ENCODE data around the gene FBXL17.
"Not testable (repeated sequence)": the region's sequence is repeated elsewhere in the genome, so short reads cannot be mapped to it uniquely, and the experiment has no call there.

FBXL17 gene

DNA sequence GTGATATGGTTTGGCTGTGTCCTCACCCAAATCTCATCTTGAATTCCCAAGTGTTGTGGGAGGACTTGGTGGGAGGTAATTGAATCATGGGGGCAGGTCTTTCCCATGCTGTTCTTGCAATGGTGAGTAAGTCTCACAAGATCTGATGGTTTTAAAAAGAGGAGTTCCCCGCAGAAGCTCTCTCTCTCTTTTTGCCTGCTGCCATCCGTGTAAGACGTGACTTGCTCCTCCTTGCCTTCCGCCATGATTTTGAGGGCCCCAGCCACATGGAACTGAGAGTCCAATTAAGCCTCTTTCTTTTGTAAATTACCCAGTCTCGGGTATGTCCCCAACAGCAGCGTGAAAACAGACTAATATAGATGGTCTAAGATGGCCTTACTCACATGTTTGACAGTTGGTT, 210.1 kb downstream of the FBXL17 start:
- in situ Hi-C loops (cut with MboI; ENCODE audit: low sequenced_read_pairs) = no loop called here

GRCh38 chr5:108168915-108169314, 213.0 kb downstream of the FBXL17 start:
- in situ Hi-C loops (cut with MboI; ENCODE audit: low sequenced_read_pairs) = no loop called here

DNA sequence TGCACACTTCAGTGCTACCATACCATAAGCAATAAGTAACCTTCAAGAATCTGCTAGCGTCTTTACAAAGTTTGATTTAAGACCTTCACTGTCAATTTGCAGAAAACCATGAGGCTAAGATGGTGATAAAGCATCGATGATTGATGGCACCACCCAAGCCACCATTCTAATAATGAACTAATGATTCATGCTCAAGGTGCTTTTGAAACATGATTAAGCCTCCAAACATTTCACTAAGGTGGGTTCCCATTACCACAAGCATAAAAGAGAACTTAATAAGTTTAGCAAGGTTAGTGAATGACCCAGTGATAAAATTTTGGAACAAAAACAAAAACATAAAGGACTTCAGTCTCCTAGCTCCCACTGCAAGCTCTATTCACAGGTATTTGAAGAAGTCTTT, 214.7 kb downstream of the FBXL17 start:
- in situ Hi-C loops (cut with MboI; ENCODE audit: low sequenced_read_pairs) = no loop called here

DNA sequence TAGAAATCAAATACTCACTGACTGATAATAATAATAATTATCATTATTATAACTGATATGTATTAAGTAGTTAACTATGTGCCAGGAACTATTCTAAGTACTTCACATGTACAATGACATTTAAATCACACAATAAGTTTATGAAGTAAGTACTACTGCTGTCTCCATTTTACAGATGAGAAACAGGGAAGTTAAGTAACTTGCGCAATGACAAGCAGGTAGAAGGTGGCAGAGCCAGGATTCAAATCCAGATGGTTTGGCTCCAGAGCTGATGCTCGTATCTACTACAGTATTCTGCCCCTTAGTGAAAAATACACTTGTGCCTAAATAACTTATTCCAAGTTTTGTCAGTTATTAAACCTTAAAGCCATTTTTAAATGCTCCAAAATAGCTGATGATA, 217.3 kb downstream of the FBXL17 start:
- in situ Hi-C loops (cut with MboI; ENCODE audit: low sequenced_read_pairs) = no loop called here

DNA sequence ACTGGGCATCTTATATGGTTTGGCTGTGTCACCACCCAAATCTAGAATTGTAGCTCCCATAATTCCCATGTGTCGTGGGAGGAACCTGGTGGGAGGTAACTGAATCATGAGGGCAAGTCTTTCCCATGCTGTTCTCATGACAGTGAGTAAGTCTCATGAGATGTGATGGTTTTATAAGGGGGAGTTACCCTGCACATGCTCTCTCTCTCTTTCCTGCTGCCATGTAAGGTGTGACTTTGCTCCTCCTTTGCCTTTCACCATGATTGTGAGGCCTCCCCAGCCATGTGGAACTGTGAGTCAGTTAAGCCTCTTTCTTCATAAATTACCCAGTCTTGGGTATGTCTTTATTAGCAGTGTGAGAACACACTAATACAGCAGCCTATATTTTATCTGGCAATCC, 229.0 kb downstream of the FBXL17 start:
- in situ Hi-C loops (cut with MboI; ENCODE audit: low sequenced_read_pairs) = not testable (repeated sequence)

DNA sequence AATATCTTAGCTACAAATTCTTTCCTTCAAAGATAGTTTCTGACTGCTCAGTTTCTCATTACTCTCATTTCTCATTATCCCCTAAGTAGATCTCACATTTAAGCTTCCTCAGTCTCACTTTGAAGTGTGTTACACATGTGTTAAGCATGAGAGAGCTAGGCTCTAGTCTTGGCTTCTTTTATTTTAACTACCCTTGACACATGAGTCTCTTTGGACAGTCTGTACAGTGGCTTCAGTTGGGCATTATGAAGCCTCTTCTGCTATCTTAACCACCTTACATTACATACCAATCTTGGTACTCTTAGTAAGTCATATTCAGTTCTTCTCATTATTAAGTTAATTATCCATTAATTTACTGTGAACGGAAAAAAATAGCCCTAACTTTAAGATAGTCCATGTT, 232.5 kb downstream of the FBXL17 start:
- in situ Hi-C loops (cut with MboI; ENCODE audit: low sequenced_read_pairs) = no loop called here

GRCh38 chr5:108148715-108149139, 233.2 kb downstream of the FBXL17 start:
- in situ Hi-C loops (cut with MboI; ENCODE audit: low sequenced_read_pairs) = no loop called here

DNA sequence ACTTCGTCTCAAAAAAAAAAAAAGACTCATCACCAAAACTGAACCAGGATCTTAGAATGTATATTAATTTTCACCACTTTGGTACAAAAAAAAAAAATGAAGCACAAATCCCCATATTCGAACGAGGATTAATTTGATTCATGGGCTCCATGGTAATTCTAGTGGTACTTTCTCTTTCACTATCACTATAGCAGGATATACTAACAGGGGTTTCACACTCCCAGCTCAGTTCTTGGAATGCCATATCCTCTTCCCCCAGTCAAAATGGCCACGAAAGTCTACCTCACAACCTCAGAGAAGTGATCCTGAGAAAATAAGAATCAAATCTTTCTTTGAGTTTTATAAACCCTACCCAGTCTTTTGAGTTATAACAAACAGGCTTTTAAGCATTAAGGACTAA, 235.7 kb downstream of the FBXL17 start:
- in situ Hi-C loops (cut with MboI; ENCODE audit: low sequenced_read_pairs) = no loop called here

DNA sequence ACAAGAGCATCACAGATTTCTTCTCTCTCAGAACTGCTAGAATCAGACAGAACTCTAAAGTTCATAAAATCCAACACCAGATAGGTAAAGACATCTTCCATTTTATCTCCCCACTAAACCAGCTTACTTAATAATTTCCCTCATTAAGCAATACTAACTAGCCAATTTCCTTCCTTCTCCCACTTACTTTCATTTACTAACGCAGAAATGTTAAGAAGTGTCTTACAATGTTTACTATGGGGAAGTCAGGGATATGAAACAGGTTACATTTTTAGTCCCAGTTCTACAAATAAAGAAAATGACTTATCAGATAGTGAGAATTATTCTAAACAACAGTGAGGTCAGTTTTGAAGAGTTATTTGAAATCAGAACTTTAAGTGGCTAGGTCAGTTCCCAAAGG, 236.5 kb downstream of the FBXL17 start:
- in situ Hi-C loops (cut with MboI; ENCODE audit: low sequenced_read_pairs) = no loop called here

- in situ Hi-C loops (cut with MboI; ENCODE audit: low sequenced_read_pairs) = no loop called here
Observed at GRCh38 chr5:108144332-108144731, 237.6 kb downstream of the FBXL17 start.

DNA sequence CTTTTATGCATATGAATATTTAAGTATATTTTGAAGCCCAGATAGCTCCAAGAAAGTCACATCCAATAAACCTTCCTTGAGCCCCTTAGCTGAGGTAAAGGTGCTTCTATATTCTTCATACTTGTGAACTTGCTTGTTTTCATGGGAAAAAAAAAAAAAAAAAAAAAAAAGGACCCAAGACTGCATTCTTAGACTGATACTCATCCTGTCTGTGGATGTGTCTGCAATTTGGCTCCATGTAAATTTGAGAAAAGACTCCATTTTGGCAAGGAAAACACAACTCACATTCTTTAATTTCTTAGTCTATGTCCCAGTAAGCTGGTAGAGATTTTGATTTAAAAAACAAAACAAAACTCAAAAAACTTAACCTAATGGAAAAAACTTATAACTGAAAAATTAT, 238.3 kb downstream of the FBXL17 start:
- in situ Hi-C loops (cut with MboI; ENCODE audit: low sequenced_read_pairs) = no loop called here

GRCh38 chr5:108141676-108142075, 240.2 kb downstream of the FBXL17 start:
- in situ Hi-C loops (cut with MboI; ENCODE audit: low sequenced_read_pairs) = no loop called here

DNA sequence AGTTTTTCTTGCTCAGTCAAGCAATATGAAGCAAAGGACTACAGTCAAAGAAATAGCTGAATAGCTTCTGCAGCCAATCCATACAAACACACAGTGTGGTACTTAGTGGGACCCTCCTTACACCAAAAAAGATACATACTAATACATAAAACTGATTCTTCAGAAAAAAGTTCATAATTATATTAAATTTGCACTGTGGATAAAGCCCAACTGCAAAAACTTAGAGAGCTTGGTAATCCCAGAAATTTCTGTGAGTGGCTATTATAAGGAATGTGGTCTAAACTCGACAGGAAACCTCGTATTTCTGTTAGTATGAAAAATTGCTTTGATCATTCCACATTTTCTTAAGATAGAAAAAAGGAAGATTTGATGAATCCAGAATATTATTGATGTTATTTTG, 245.4 kb downstream of the FBXL17 start:
- in situ Hi-C loops (cut with MboI; ENCODE audit: low sequenced_read_pairs) = no loop called here

DNA sequence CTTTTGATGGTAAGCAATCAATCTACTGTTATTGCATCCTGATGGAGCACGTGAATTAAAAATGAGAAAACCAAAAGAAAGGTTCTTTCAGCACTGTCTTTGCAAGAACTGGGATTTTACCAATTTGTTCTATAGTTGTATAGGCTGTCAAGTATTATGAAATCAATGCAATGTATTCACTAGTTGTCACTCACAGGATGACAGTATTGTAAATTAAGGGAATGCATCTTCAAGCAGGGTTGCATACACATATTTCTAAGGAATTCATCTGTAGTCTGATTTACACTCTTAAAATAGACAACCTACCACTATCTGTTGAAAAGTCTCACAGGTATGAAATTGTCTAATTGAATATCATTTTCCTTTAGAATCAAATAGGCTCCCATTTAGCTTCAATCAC, 252.8 kb downstream of the FBXL17 start:
- in situ Hi-C loops (cut with MboI; ENCODE audit: low sequenced_read_pairs) = no loop called here

DNA sequence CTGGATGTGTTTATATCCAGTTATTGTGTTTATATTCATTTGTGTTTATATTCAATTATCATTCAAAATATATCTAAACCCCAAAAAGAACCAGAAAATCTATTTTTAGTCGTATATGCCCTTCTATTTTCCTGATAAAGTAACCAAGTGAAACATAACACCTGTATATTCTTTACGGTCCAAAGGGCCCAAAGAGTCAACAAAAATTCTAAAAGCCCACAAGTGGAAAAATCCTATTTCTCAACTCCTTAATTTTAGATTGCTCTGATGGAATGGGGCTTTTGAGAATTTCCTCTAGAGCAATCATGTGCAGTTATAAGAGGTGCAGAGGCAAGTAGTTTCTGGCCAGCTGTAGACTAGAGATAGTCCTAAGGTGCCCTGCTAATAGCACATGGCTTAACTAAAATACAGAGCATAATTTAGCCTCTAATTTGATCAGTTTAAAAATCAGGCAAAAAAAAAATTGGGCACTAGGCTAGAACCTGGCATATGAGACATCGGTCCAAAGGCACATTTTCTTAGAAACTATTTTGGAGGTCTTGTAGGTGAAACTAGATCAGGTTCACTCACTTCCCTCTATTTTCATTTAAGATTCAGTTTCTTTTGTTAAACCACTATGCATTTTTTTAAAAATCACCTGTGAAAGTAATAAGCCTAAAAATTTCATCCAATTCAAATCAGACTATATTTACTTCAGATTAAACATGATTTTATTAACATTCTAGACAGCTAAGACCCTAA, 256.0 kb downstream of the FBXL17 start:
- in situ Hi-C loops (cut with MboI; ENCODE audit: low sequenced_read_pairs) = no loop called here

GRCh38 chr5:108124596-108124995, 257.3 kb downstream of the FBXL17 start:
- in situ Hi-C loops (cut with MboI; ENCODE audit: low sequenced_read_pairs) = no loop called here

DNA sequence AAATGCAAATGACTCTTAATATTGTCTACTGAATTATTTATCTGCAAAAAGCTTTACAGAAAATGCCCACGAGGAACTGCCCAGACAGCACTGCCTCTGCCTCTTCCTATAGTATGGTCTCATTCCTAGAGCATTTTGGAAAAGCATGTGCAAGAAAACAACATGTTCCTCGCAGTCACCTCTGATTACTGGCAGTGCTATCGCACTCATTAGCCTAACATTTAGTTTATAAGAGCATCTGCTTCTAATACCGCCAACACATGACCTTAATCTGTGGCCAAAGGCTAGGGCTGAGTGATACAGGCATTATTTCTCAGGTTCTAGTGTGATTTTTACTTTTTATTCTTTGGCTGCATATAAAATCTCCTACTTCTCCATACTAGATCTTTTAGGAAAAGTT, 259.2 kb downstream of the FBXL17 start:
- in situ Hi-C loops (cut with MboI; ENCODE audit: low sequenced_read_pairs) = no loop called here

DNA sequence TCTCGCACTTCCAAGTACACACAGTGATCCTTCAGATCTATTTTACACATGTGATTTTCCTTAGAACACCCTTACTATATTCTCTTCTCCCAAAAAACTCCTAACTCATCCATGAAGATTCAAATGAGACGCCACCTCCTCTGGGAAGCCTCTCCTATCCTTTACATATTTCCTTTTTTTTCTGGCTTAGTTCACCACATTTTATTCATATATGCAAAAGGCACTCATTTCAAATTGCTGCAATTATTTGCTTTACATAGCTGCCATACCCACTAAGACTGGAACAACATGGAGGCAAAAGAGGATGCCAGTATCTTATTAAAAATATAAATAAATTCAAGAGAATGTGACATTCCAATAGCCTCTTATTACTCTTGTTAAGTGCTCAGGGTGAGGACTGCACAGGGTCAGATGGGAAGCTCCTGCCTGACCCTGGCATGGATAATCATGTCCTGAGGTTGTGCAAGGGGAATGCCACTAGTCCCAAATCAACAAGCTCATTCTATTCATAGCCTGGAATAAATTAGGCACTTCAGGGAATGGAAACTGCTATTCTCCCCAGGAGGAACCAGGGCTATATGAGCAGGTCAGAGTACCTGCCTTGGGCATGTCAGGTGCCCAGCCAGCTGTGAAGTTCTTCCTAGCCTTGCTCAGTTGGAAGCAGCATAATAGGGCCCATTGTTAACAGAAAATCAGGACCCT, 262.9 kb downstream of the FBXL17 start:
- in situ Hi-C loops (cut with MboI; ENCODE audit: low sequenced_read_pairs) = no loop called here

DNA sequence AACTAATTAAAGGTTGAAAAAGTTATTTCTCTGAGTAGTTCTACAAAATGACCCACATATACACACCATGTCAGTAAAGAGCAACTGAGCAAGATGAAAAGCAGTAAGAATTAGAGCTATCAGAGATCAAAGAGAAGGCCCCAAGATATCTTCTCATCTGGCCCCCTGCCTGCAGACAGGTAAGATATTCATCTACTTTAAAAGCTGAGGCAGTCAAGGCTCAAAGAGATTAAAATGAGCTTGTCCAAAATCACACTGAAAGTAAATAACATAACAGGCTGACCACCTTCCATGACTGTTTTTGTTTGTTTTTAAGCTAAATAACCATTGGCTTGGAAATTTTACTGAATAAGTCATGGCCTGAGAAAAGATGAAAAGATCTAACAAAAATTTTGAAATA, 266.2 kb downstream of the FBXL17 start:
- in situ Hi-C loops (cut with MboI; ENCODE audit: low sequenced_read_pairs) = no loop called here

DNA sequence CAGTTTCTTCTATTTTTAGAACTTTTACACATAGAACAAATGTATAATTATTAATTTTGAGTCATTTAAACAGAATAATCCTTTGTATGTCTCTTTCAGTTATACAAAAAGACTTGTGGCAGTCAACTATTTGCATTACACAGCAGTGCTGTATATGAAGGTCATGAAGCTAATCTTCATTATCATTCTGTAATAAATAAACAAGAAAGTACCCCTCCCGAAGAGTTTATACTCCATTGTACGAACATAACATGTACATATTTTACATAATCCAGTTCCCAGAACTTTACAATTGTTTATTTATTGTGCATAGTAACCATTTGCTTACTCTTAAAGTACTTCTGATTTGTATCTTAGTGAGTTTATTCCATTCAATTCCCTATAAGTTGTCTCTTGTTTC, 267.9 kb downstream of the FBXL17 start:
- in situ Hi-C loops (cut with MboI; ENCODE audit: low sequenced_read_pairs) = no loop called here

DNA sequence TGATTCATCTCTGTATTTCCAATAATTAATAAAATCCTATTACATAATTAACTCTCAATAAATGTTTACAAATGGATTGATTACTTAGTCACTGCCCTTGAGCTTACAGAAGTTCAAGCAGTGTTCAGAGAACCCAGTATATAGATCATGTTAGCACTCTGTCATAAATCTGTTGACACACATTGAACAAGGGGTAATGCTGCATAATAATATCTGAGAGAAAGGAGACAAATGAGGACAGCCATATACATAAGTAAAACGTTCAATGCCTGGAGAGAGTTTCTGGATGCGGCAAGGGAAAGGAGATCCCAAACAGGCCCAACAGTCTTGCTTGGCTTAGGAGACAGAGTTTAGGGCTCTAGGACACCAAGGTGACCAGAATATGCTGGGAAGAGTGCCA, 270.2 kb downstream of the FBXL17 start:
- in situ Hi-C loops (cut with MboI; ENCODE audit: low sequenced_read_pairs) = no loop called here

DNA sequence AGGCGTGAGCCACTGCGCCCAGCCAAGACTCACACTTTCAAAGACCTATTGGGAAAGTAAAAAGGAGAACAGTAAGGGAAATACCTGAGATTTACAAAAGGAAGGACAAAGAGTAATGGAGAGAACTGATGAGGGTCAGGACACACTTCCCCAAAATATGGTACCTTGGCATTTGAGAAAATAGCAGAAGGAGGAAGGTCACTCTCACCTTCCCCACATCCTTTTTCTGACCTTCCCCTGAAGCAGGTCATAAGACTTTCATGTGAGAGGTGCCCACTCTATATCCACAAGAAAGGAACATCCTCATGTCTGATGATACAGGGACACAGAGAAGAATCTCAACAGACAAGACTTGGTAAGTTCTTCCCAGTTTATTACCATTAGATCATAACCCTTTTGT, 272.8 kb downstream of the FBXL17 start:
- in situ Hi-C loops (cut with MboI; ENCODE audit: low sequenced_read_pairs) = no loop called here

DNA sequence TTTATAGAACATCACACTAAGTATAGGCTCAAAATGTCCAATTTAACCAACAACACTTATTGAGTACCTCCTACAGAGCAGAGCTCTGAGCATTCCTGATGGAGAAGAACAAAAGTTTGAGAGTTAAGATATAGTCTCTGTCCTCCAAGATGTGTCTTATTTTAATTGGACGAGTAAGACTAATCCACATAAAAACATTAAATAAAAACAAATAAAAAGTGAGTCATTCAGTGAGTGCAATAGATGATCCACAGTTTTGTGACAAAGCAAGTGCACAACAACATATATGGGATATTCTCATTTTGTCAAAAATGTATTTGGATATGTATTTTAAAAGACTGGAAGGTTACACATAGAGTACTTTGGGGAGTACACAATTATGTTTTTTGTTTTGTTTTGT, 277.4 kb downstream of the FBXL17 start:
- in situ Hi-C loops (cut with MboI; ENCODE audit: low sequenced_read_pairs) = no loop called here
